Measurements from ENCODE around the gene NCLN. TPM values are rescaled to one million over a fixed set of nuclear protein-coding genes. Genes with fewer than 3 reads are reported as not detected.

The NCLN gene
- total and polyA plus RNA-seq, 8 donors, result 16.7 to 381 (median 50.4) TPM

- peak in 1 of 2 donors; percentile 6 for DNase-seq
- 69 to 83% (median 80%) methylated on average over 10 of the region's 10 CpGs for WGBS, 5 donors
- Histone ChIP-seq H3K27me3 (peaks cover 0 to 61% (median 4%) of the 10 kb centered on the region in 3 donors), H3K36me3 (no peaks in the 10 kb centered on the region), H3K27ac (no peak overlapping the region), H3K4me1 (no peaks in the 10 kb centered on the region), H3K9me3 (peaks cover 0 to 13% (median 11%) of the 10 kb centered on the region in 4 donors), H3K4me3 (no peak overlapping the region)
- no peak for TF ChIP-seq POLR2AphosphoS5 (IDR thresholded peaks at IDR 0.05)
- intact Hi-C loops (cut with DNase I; ENCODE audit: low total_unique reads), result no loop called here
Measured at GRCh38 chr19:3249408-3249807, 63.7 kb downstream of the NCLN start.

GRCh38 chr19:3250675-3251074, 64.9 kb downstream of the NCLN start:
- no peaks in the 10 kb centered on the region for H3K36me3 ChIP-seq
- H3K27ac ChIP-seq, result no peak overlapping the region
- H3K4me3 ChIP-seq, result no peak overlapping the region
- DNase-seq, result peak in 1 of 2 donors; percentile 25
- intact Hi-C loops (cut with DNase I; ENCODE audit: low total_unique reads), result no loop called here
- TF ChIP-seq POLR2A (IDR thresholded peaks at IDR 0.05) (no peak), CTCF (IDR thresholded peaks at IDR 0.05) (peak in 3 of 7 experiments; percentile 40 to 52 (median 45))
- H3K4me1 ChIP-seq, result no peaks in the 10 kb centered on the region
- 70 to 81% (median 75%) methylated on average over 7 of the region's 7 CpGs for WGBS, 5 donors
- peaks cover 0 to 70% (median 4%) of the 10 kb centered on the region in 3 donors for H3K27me3 ChIP-seq
- peaks cover 0 to 13% (median 11%) of the 10 kb centered on the region in 4 donors for H3K9me3 ChIP-seq

GRCh38 chr19:3251229-3251628, 65.5 kb downstream of the NCLN start:
- Histone ChIP-seq H3K27me3 (peaks cover 0 to 64% (median 4%) of the 10 kb centered on the region in 3 donors), H3K36me3 (no peaks in the 10 kb centered on the region), H3K9me3 (peaks cover 0 to 13% (median 11%) of the 10 kb centered on the region in 4 donors), H3K4me1 (no peaks in the 10 kb centered on the region), H3K27ac (no peak overlapping the region), H3K4me3 (no peak overlapping the region)
- DNase-seq, result no peak
- intact Hi-C loops (cut with DNase I; ENCODE audit: low total_unique reads), result no loop called here
- no peak for TF ChIP-seq CTCF (IDR thresholded peaks at IDR 0.05)
- WGBS, 5 donors, result 69 to 79% (median 73%) methylated on average over 8 of the region's 8 CpGs

- H3K4me3 ChIP-seq, result no peak overlapping the region
- peaks cover 0 to 13% (median 11%) of the 10 kb centered on the region in 4 donors for H3K9me3 ChIP-seq
- no peak for DNase-seq
- H3K36me3 ChIP-seq, result no peaks in the 10 kb centered on the region
- peaks cover 0 to 60% (median 4%) of the 10 kb centered on the region in 3 donors for H3K27me3 ChIP-seq
- no peak overlapping the region for H3K27ac ChIP-seq
- intact Hi-C loops (cut with DNase I; ENCODE audit: low total_unique reads), result no loop called here
- TF ChIP-seq POLR2A (IDR thresholded peaks at IDR 0.05) (no peak), CTCF (IDR thresholded peaks at IDR 0.05) (no peak), POLR2AphosphoS5 (IDR thresholded peaks at IDR 0.05) (no peak), EP300 (IDR thresholded peaks at IDR 0.05) (no peak)
- WGBS, 5 donors, result 80 to 91% (median 85%) methylated on average over 2 of the region's 2 CpGs
- H3K4me1 ChIP-seq, result no peaks in the 10 kb centered on the region
Measured at GRCh38 chr19:3252650-3253049, 66.9 kb downstream of the NCLN start.

GRCh38 chr19:3253270-3253669, 67.5 kb downstream of the NCLN start:
- DNase-seq, result no peak
- Histone ChIP-seq H3K4me3 (no peak overlapping the region), H3K9me3 (peaks cover 0 to 13% (median 11%) of the 10 kb centered on the region in 4 donors), H3K4me1 (no peaks in the 10 kb centered on the region), H3K27ac (no peak overlapping the region), H3K27me3 (peaks cover 0 to 59% (median 4%) of the 10 kb centered on the region in 3 donors), H3K36me3 (no peaks in the 10 kb centered on the region)
- no peak for TF ChIP-seq POLR2A (IDR thresholded peaks at IDR 0.05)
- TF ChIP-seq CTCF (IDR thresholded peaks at IDR 0.05), result no peak
- no peak for TF ChIP-seq EP300 (IDR thresholded peaks at IDR 0.05)
- no peak for TF ChIP-seq POLR2AphosphoS5 (IDR thresholded peaks at IDR 0.05)
- intact Hi-C loops (cut with DNase I; ENCODE audit: low total_unique reads), result no loop called here
- 50 to 55% (median 53%) methylated on average over 3 of the region's 3 CpGs for WGBS, 5 donors

Measured in stomach (tissue), 9 donors.